Stimulated activated CD8-positive, alpha-beta memory T cell treated with anti-CD3 and anti-CD28 coated beads, Interleukin-4, amount 100 ng/mL, for 48 hours (primary cell): ENCODE results near the gene C5orf63.
"Not testable (repeated sequence)": the region's sequence is repeated elsewhere in the genome, so short reads cannot be mapped to it uniquely, and the experiment has no call there.

Source experiments
- DNase-seq: peaks from one replicate; pipeline ENCODE4 v3.0.0-alpha.2; 2020

Gene C5orf63

GRCh38 chr5:127005282-127005681 is 68.0 kb downstream of the C5orf63 start:
- DNase-seq, result not testable (repeated sequence)

- no peak for DNase-seq
Measured at GRCh38 chr5:127004721-127005120, 68.6 kb downstream of the C5orf63 start.

- no peak for DNase-seq
Measured at GRCh38 chr5:127003798-127004495, 69.4 kb downstream of the C5orf63 start.

GRCh38 chr5:127002390-127002789 is 70.9 kb downstream of the C5orf63 start:
- DNase-seq, result no peak

- no peak for DNase-seq
Measured at GRCh38 chr5:127001621-127002296, 71.5 kb downstream of the C5orf63 start.
